GM19455 (cell line): Measurements from ENCODE around the gene FOSB.
"Not testable (repeated sequence)": the region's sequence is repeated elsewhere in the genome, so short reads cannot be mapped to it uniquely, and the experiment has no call there.

Experiments
- ATAC-seq: cut with Tn5 transposase; IDR thresholded peaks from one replicate; pipeline ENCODE4 v1.9.1; 2021; ENCODE audit not compliant: unreplicated experiment

The FOSB gene

GRCh38 chr19:45467456-45468158 lies at the start of gene FOSB:
FOSB (plus strand) TSS chr19:45467996; CDS start chr19:45468587, 591 bp downstream.
- ATAC-seq: no peak

- no peak for ATAC-seq
Measured at GRCh38 chr19:45418802-45419201, 49.0 kb upstream of the FOSB start.

GRCh38 chr19:45419396-45419795 lies 48.4 kb upstream of the FOSB start:
- peak; percentile 51 for ATAC-seq

GRCh38 chr19:45419895-45420294 lies 47.9 kb upstream of the FOSB start:
- no peak for ATAC-seq

GRCh38 chr19:45420356-45420755 lies 47.4 kb upstream of the FOSB start:
- no peak for ATAC-seq

GRCh38 chr19:45420871-45421270 lies 46.9 kb upstream of the FOSB start:
- no peak for ATAC-seq

- ATAC-seq: no peak
Measured at GRCh38 chr19:45421947-45422498, 45.8 kb upstream of the FOSB start.

- no peak for ATAC-seq
Measured at GRCh38 chr19:45423033-45423588, 44.7 kb upstream of the FOSB start.

- ATAC-seq: peak; percentile 60
Measured at GRCh38 chr19:45423589-45424190, 44.1 kb upstream of the FOSB start, which contains the start of gene ERCC1. ERCC1 (minus strand) TSS chr19:45423917; CDS start chr19:45423374, 543 bp downstream.

- ATAC-seq: no peak
Measured at GRCh38 chr19:45424191-45425058, 43.4 kb upstream of the FOSB start.

GRCh38 chr19:45428384-45429231 lies 39.2 kb upstream of the FOSB start:
- no peak for ATAC-seq

- not testable (repeated sequence) for ATAC-seq
Measured at GRCh38 chr19:45429896-45430295, 37.9 kb upstream of the FOSB start.

- ATAC-seq: not testable (repeated sequence)
Measured at GRCh38 chr19:45431008-45431407, 36.8 kb upstream of the FOSB start.

- ATAC-seq: not testable (repeated sequence)
Measured at GRCh38 chr19:45432543-45432942, 35.3 kb upstream of the FOSB start.

GRCh38 chr19:45437328-45437727 lies 30.5 kb upstream of the FOSB start:
- no peak for ATAC-seq

- ATAC-seq: no peak
Measured at GRCh38 chr19:45439190-45439568, 28.6 kb upstream of the FOSB start.

GRCh38 chr19:45439569-45440258 lies 28.1 kb upstream of the FOSB start:
- peak; percentile 61 for ATAC-seq

- no peak for ATAC-seq
Measured at GRCh38 chr19:45440259-45440638, 27.5 kb upstream of the FOSB start.

GRCh38 chr19:45440873-45441654 lies 26.7 kb upstream of the FOSB start:
- ATAC-seq: no peak
